PFSK-1 (cell line): ENCODE data around the gene CLIC5.

Experiments
- FOXP2 ChIP-seq: optimal IDR thresholded peaks from 2 replicates; pipeline ENCODE3; 2011; ENCODE audit warnings: borderline replicate concordance, control low read depth, inconsistent platforms; ENCODE audit not compliant: insufficient read depth; ENCODE audit errors: extremely low read length, extremely low read depth
- POLR2AphosphoS5 ChIP-seq: IDR thresholded peaks from 2 replicates; pipeline ENCODE4 v1.6.1; 2012; ENCODE audit warnings: low read depth, mild to moderate bottlenecking, control low read depth, low read length, moderate library complexity
- SIN3A ChIP-seq: IDR thresholded peaks from 2 replicates; pipeline ENCODE4 v1.6.1; 2012; ENCODE audit warnings: mild to moderate bottlenecking, low read length, moderate library complexity, borderline replicate concordance; ENCODE audit not compliant: insufficient read depth
- TAF1 ChIP-seq: IDR thresholded peaks from 2 replicates; pipeline ENCODE4 v1.6.1; 2012; ENCODE audit warnings: low read length, control low read depth, borderline replicate concordance; ENCODE audit not compliant: insufficient read depth
- TF ChIP-seq, protein P1 (sequence below), 2 experiments: IDR thresholded peaks; 2 replicates each; pipeline versions ENCODE4 v1.6.1 to v1.8.0; 2011 to 2012; ENCODE audit warnings: low read depth in 2 of 2, low read length in 2 of 2, control low read depth in 1 of 2, inconsistent platforms in 1 of 2, mild to moderate bottlenecking in 1 of 2, moderate library complexity in 1 of 2; ENCODE audit not compliant: insufficient read depth in 1 of 2

GRCh38 chr6:46059608-46060007 is 43.9 kb upstream of the CLIC5 start:
- TF ChIP-seq SIN3A (no peak), POLR2AphosphoS5 (no peak), TAF1 (no peak), FOXP2 (no peak)
- TF ChIP-seq, protein P1, sequence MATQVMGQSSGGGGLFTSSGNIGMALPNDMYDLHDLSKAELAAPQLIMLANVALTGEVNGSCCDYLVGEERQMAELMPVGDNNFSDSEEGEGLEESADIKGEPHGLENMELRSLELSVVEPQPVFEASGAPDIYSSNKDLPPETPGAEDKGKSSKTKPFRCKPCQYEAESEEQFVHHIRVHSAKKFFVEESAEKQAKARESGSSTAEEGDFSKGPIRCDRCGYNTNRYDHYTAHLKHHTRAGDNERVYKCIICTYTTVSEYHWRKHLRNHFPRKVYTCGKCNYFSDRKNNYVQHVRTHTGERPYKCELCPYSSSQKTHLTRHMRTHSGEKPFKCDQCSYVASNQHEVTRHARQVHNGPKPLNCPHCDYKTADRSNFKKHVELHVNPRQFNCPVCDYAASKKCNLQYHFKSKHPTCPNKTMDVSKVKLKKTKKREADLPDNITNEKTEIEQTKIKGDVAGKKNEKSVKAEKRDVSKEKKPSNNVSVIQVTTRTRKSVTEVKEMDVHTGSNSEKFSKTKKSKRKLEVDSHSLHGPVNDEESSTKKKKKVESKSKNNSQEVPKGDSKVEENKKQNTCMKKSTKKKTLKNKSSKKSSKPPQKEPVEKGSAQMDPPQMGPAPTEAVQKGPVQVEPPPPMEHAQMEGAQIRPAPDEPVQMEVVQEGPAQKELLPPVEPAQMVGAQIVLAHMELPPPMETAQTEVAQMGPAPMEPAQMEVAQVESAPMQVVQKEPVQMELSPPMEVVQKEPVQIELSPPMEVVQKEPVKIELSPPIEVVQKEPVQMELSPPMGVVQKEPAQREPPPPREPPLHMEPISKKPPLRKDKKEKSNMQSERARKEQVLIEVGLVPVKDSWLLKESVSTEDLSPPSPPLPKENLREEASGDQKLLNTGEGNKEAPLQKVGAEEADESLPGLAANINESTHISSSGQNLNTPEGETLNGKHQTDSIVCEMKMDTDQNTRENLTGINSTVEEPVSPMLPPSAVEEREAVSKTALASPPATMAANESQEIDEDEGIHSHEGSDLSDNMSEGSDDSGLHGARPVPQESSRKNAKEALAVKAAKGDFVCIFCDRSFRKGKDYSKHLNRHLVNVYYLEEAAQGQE (IDR thresholded peaks at IDR 0.05; ENCODE audit: insufficient read depth in 1 of 2, low read depth in 2 of 2, low read length in 2 of 2) = no peak
